ENCODE measurements around the gene TCERG1L.

Gene TCERG1L

GRCh38 chr10:131282961-131283360 is 28.6 kb downstream of the TCERG1L start:
- no peak overlapping the region for H2BK120ac ChIP-seq (ENCODE audit: low read depth, low read length)
- H3K27me3 ChIP-seq (ENCODE audit: control insufficient read depth in 1 of 2, insufficient read depth in 1 of 2, low read length in 2 of 2) = no peaks in the 10 kb centered on the region
- 81% methylated on average over 8 of the region's 9 CpGs for WGBS
- H3K23ac ChIP-seq (ENCODE audit: low read length in 2 of 2) = no peak overlapping the region
- H2BK12ac ChIP-seq (ENCODE audit: low read length in 2 of 2) = no peak overlapping the region
- H3K18ac ChIP-seq (ENCODE audit: low read depth in 1 of 2, low read length in 2 of 2) = no peak overlapping the region
- no peak overlapping the region for H2AK5ac ChIP-seq (ENCODE audit: low read length, severe bottlenecking)
- H3K4me2 ChIP-seq (ENCODE audit: low read length, poor library complexity, severe bottlenecking) = no peak overlapping the region
- H4K91ac ChIP-seq (ENCODE audit: low read length) = no peak overlapping the region
- H3K36me3 ChIP-seq (ENCODE audit: control insufficient read depth in 1 of 2, insufficient read depth in 2 of 2, low read depth in 1 of 2, low read length in 2 of 2) = no peaks in the 10 kb centered on the region
- H3K9me3 ChIP-seq (ENCODE audit: control insufficient read depth, low read length) = no peaks in the 10 kb centered on the region
- H3K4me3 ChIP-seq (ENCODE audit: insufficient read depth in 1 of 2, low read depth in 1 of 2, low read length in 2 of 2) = no peak overlapping the region
- H3K4ac ChIP-seq (ENCODE audit: low read depth in 1 of 2, low read length in 2 of 2) = no peak overlapping the region
- H3K4me1 ChIP-seq (ENCODE audit: control insufficient read depth, insufficient read depth, low read depth, low read length) = no peaks in the 10 kb centered on the region
- DNase-seq = no peak
- no peak overlapping the region for H3K27ac ChIP-seq (ENCODE audit: low read length, poor library complexity, severe bottlenecking)
- no peak overlapping the region for H2AFZ ChIP-seq (ENCODE audit: low read depth, low read length)
- no peak overlapping the region for H4K8ac ChIP-seq (ENCODE audit: low read length)
- no peak overlapping the region for H2BK5ac ChIP-seq (ENCODE audit: low read depth, low read length, poor library complexity, severe bottlenecking)
- H3K14ac ChIP-seq (ENCODE audit: low read length in 2 of 2) = no peak overlapping the region
- H2BK15ac ChIP-seq (ENCODE audit: low read depth, poor library complexity, severe bottlenecking) = no peak overlapping the region
- H3K79me1 ChIP-seq (replicated peaks; ENCODE audit: low read length, poor library complexity, severe bottlenecking) = no peaks in the 10 kb centered on the region
- H3K9ac ChIP-seq (ENCODE audit: low read length) = no peak overlapping the region

GRCh38 chr10:131280101-131280500 is 31.4 kb downstream of the TCERG1L start:
- Histone ChIP-seq H2BK15ac (ENCODE audit: low read depth, poor library complexity, severe bottlenecking) (no peak overlapping the region), H3K9ac (ENCODE audit: low read length) (no peak overlapping the region), H3K36me3 (ENCODE audit: control insufficient read depth in 1 of 2, insufficient read depth in 2 of 2, low read depth in 1 of 2, low read length in 2 of 2) (no peaks in the 10 kb centered on the region), H3K79me1 (replicated peaks; ENCODE audit: low read length, poor library complexity, severe bottlenecking) (no peaks in the 10 kb centered on the region), H3K27me3 (ENCODE audit: control insufficient read depth in 1 of 2, insufficient read depth in 1 of 2, low read length in 2 of 2) (no peaks in the 10 kb centered on the region), H2AFZ (ENCODE audit: low read depth, low read length) (no peak overlapping the region), H2BK5ac (ENCODE audit: low read depth, low read length, poor library complexity, severe bottlenecking) (no peak overlapping the region), H3K18ac (ENCODE audit: low read depth in 1 of 2, low read length in 2 of 2) (no peak overlapping the region), H3K4ac (ENCODE audit: low read depth in 1 of 2, low read length in 2 of 2) (no peak overlapping the region), H3K23ac (ENCODE audit: low read length in 2 of 2) (no peak overlapping the region), H2BK120ac (ENCODE audit: low read depth, low read length) (no peak overlapping the region), H3K27ac (ENCODE audit: low read length, poor library complexity, severe bottlenecking) (no peak overlapping the region), H3K4me3 (ENCODE audit: insufficient read depth in 1 of 2, low read depth in 1 of 2, low read length in 2 of 2) (no peak overlapping the region), H3K9me3 (ENCODE audit: control insufficient read depth, low read length) (no peaks in the 10 kb centered on the region), H2BK12ac (ENCODE audit: low read length in 2 of 2) (no peak overlapping the region), H4K91ac (ENCODE audit: low read length) (no peak overlapping the region), H3K4me2 (ENCODE audit: low read length, poor library complexity, severe bottlenecking) (no peak overlapping the region), H2AK5ac (ENCODE audit: low read length, severe bottlenecking) (no peak overlapping the region), H3K4me1 (ENCODE audit: control insufficient read depth, insufficient read depth, low read depth, low read length) (no peaks in the 10 kb centered on the region), H4K8ac (ENCODE audit: low read length) (no peak overlapping the region), H3K14ac (ENCODE audit: low read length in 2 of 2) (no peak overlapping the region)
- DNase-seq = no peak
- WGBS = 0% methylated on average over 1 of the region's 1 CpG

GRCh38 chr10:131279516-131279915 is 32.0 kb downstream of the TCERG1L start:
- Histone ChIP-seq H3K79me1 (replicated peaks; ENCODE audit: low read length, poor library complexity, severe bottlenecking) (no peaks in the 10 kb centered on the region), H3K4me3 (ENCODE audit: insufficient read depth in 1 of 2, low read depth in 1 of 2, low read length in 2 of 2) (no peak overlapping the region), H3K4me1 (ENCODE audit: control insufficient read depth, insufficient read depth, low read depth, low read length) (no peaks in the 10 kb centered on the region), H3K9ac (ENCODE audit: low read length) (no peak overlapping the region), H3K18ac (ENCODE audit: low read depth in 1 of 2, low read length in 2 of 2) (no peak overlapping the region), H3K36me3 (ENCODE audit: control insufficient read depth in 1 of 2, insufficient read depth in 2 of 2, low read depth in 1 of 2, low read length in 2 of 2) (no peaks in the 10 kb centered on the region), H2BK5ac (ENCODE audit: low read depth, low read length, poor library complexity, severe bottlenecking) (no peak overlapping the region), H3K4me2 (ENCODE audit: low read length, poor library complexity, severe bottlenecking) (no peak overlapping the region), H2BK120ac (ENCODE audit: low read depth, low read length) (no peak overlapping the region), H3K4ac (ENCODE audit: low read depth in 1 of 2, low read length in 2 of 2) (no peak overlapping the region), H3K27ac (ENCODE audit: low read length, poor library complexity, severe bottlenecking) (no peak overlapping the region), H4K91ac (ENCODE audit: low read length) (no peak overlapping the region), H4K8ac (ENCODE audit: low read length) (no peak overlapping the region), H3K23ac (ENCODE audit: low read length in 2 of 2) (no peak overlapping the region), H2BK12ac (ENCODE audit: low read length in 2 of 2) (no peak overlapping the region), H2AFZ (ENCODE audit: low read depth, low read length) (no peak overlapping the region), H3K27me3 (ENCODE audit: control insufficient read depth in 1 of 2, insufficient read depth in 1 of 2, low read length in 2 of 2) (no peaks in the 10 kb centered on the region), H2BK15ac (ENCODE audit: low read depth, poor library complexity, severe bottlenecking) (no peak overlapping the region), H3K9me3 (ENCODE audit: control insufficient read depth, low read length) (no peaks in the 10 kb centered on the region), H3K14ac (ENCODE audit: low read length in 2 of 2) (no peak overlapping the region), H2AK5ac (ENCODE audit: low read length, severe bottlenecking) (no peak overlapping the region)
- 72% methylated on average over 8 of the region's 9 CpGs for WGBS
- DNase-seq = no peak

GRCh38 chr10:131277969-131278368 is 33.6 kb downstream of the TCERG1L start:
- Histone ChIP-seq H3K4me3 (ENCODE audit: insufficient read depth in 1 of 2, low read depth in 1 of 2, low read length in 2 of 2) (no peak overlapping the region), H3K79me1 (replicated peaks; ENCODE audit: low read length, poor library complexity, severe bottlenecking) (no peaks in the 10 kb centered on the region), H3K9ac (ENCODE audit: low read length) (no peak overlapping the region), H2BK120ac (ENCODE audit: low read depth, low read length) (no peak overlapping the region), H4K8ac (ENCODE audit: low read length) (no peak overlapping the region), H3K27ac (ENCODE audit: low read length, poor library complexity, severe bottlenecking) (no peak overlapping the region), H4K91ac (ENCODE audit: low read length) (no peak overlapping the region), H3K36me3 (ENCODE audit: control insufficient read depth in 1 of 2, insufficient read depth in 2 of 2, low read depth in 1 of 2, low read length in 2 of 2) (no peaks in the 10 kb centered on the region), H2BK15ac (ENCODE audit: low read depth, poor library complexity, severe bottlenecking) (no peak overlapping the region), H3K9me3 (ENCODE audit: control insufficient read depth, low read length) (no peaks in the 10 kb centered on the region), H3K4me2 (ENCODE audit: low read length, poor library complexity, severe bottlenecking) (no peak overlapping the region), H2AK5ac (ENCODE audit: low read length, severe bottlenecking) (no peak overlapping the region), H3K14ac (ENCODE audit: low read length in 2 of 2) (no peak overlapping the region), H3K23ac (ENCODE audit: low read length in 2 of 2) (no peak overlapping the region), H2AFZ (ENCODE audit: low read depth, low read length) (no peak overlapping the region), H3K18ac (ENCODE audit: low read depth in 1 of 2, low read length in 2 of 2) (no peak overlapping the region), H3K27me3 (ENCODE audit: control insufficient read depth in 1 of 2, insufficient read depth in 1 of 2, low read length in 2 of 2) (no peaks in the 10 kb centered on the region), H2BK12ac (ENCODE audit: low read length in 2 of 2) (no peak overlapping the region), H3K4ac (ENCODE audit: low read depth in 1 of 2, low read length in 2 of 2) (no peak overlapping the region), H2BK5ac (ENCODE audit: low read depth, low read length, poor library complexity, severe bottlenecking) (no peak overlapping the region), H3K4me1 (ENCODE audit: control insufficient read depth, insufficient read depth, low read depth, low read length) (no peaks in the 10 kb centered on the region)
- WGBS = 88% methylated on average over 12 of the region's 12 CpGs
- no peak for DNase-seq

Measured in mesenchymal stem cell (in vitro differentiated cells and primary cell).